Body of pancreas (tissue), 4 donors: ENCODE results near the gene THAP7.

Experiments
- POLR2A ChIP-seq, 3 donors: fragments of 450-650 bp; IDR thresholded peaks; one replicate each; pipeline ENCODE4 v1.6.1; 2016; ENCODE audit warnings: antibody characterized with exemption in 3 of 3, mild to moderate bottlenecking in 2 of 3
- TF ChIP-seq, protein P1 (sequence below), 7 experiments: fragments of 450-650 bp in 4 of 7; fragments of 200-600 bp in 3 of 7; sonication (generic) in 3 of 7; IDR thresholded peaks; one replicate each; pipeline ENCODE4 v1.5.1; 2016 to 2019; ENCODE audit warnings: antibody characterized with exemption in 7 of 7

DNA sequence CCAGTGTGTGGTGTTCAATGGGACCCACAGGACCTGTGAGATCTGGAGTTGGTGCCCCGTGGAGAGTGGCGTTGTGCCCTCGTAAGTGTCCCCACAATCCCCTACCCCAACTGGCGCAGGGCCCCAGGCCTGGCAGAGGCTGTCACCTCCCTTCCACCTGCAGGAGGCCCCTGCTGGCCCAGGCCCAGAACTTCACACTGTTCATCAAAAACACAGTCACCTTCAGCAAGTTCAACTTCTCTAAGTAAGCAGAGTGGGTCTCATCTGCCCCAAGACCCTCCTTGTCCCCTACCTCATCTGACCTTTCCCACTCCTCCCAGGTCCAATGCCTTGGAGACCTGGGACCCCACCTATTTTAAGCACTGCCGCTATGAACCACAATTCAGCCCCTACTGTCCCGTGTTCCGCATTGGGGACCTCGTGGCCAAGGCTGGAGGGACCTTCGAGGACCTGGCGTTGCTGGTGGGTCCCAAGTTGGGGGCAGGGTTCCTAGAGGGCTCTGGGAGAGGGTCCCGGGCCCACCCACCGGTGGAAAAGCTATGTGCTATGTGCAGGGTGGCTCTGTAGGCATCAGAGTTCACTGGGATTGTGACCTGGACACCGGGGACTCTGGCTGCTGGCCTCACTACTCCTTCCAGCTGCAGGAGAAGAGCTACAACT, 21.2 kb upstream of the THAP7 start:
- TF ChIP-seq, protein P1, sequence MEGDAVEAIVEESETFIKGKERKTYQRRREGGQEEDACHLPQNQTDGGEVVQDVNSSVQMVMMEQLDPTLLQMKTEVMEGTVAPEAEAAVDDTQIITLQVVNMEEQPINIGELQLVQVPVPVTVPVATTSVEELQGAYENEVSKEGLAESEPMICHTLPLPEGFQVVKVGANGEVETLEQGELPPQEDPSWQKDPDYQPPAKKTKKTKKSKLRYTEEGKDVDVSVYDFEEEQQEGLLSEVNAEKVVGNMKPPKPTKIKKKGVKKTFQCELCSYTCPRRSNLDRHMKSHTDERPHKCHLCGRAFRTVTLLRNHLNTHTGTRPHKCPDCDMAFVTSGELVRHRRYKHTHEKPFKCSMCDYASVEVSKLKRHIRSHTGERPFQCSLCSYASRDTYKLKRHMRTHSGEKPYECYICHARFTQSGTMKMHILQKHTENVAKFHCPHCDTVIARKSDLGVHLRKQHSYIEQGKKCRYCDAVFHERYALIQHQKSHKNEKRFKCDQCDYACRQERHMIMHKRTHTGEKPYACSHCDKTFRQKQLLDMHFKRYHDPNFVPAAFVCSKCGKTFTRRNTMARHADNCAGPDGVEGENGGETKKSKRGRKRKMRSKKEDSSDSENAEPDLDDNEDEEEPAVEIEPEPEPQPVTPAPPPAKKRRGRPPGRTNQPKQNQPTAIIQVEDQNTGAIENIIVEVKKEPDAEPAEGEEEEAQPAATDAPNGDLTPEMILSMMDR (IDR thresholded peaks at IDR 0.05) = no peak
- TF ChIP-seq POLR2A (IDR thresholded peaks at IDR 0.05) = no peak
